ENCODE results near the gene CD63. TPM values are rescaled to one million over a fixed set of nuclear protein-coding genes. Genes with fewer than 3 reads are reported as not detected.

The CD63 gene
- total RNA-seq, 4 donors from 2014 or later = 736 to 1,401 (median 892) TPM

GRCh38 chr12:55720894-55721444 is 7.8 kb downstream of the CD63 start:
- ATAC-seq (ENCODE audit: low FRiP score) = peak; percentile 44
- no peak for TF ChIP-seq CTCF (IDR thresholded peaks at IDR 0.05)
- DNase-seq (ENCODE audit: low spot score) = no peak

DNA sequence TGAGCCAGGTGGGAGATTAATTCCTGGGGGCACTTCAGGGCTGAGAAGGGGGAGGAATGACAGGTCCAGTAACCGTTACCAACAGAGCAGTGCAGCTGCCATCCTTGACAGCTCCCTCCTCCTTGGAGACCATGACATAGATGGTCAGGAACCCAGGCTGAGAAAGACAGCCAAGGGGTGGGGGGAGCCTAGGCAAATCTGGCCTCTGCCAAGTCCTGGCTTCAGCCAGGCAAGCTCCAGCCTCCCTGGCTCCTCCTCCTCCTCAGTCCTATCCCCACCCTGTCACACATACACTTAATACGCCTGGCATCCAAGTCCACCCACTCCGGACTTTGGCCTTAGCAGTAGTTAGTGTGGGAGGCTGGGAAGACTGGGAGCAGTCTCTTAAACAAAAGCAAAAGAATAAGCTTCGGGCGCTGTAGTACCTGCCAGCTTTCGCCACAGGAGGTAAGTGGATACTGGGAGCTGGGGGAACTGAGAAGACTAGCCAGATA is 8.7 kb downstream of the CD63 start, which contains the start of gene RDH5:
RDH5 (plus strand) TSS at position 323 of the 494 bp plus-strand sequence. CDS start 792 bp downstream, outside the sequence.
- ATAC-seq (ENCODE audit: low FRiP score) (peak; percentile 58), DNase-seq (ENCODE audit: low spot score) (no peak)
- no peak for TF ChIP-seq CTCF (IDR thresholded peaks at IDR 0.05)

GRCh38 chr12:55719371-55719770 is 9.4 kb downstream of the CD63 start:
- no peak for TF ChIP-seq CTCF (IDR thresholded peaks at IDR 0.05)
- ATAC-seq (ENCODE audit: low FRiP score) (no peak), DNase-seq (ENCODE audit: low spot score) (no peak)

- DNase-seq (ENCODE audit: low spot score) (no peak), ATAC-seq (ENCODE audit: low FRiP score) (no peak)
- TF ChIP-seq CTCF (IDR thresholded peaks at IDR 0.05) = no peak
These were observed 10.1 kb downstream of the CD63 start for GRCh38 chr12:55718624-55719275.

DNA sequence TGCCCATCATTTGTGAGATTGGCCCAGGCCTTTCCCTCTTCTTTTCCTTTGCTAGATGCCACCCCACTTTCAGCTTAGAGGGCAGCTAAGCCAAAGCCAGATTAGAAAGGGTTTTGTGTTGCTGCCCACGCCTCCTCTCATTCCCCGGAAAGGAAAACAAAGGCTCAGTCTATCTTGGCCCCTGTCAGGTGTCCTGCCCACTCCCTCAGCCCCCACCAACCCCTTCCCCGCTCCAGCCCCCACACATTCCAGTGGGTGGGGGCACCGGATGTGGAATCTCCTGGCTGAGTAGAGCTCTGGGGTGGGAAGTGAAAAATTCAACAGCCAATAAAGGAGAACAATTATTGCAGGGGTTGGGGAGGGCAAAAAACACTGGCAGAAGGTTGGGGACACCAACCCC is 10.8 kb downstream of the CD63 start:
- no peak for ATAC-seq (ENCODE audit: low FRiP score)
- no peak for DNase-seq (ENCODE audit: low spot score)
- TF ChIP-seq CTCF (IDR thresholded peaks at IDR 0.05) = no peak

GRCh38 chr12:55717011-55718007 is 11.5 kb downstream of the CD63 start:
- peak; percentile 49 for ATAC-seq (ENCODE audit: low FRiP score)
- no peak for DNase-seq (ENCODE audit: low spot score)
- TF ChIP-seq CTCF (IDR thresholded peaks at IDR 0.05) = no peak
